DND-41 (cell line): ENCODE data around the gene RBM20.

Experiments used
- ATAC-seq: fragments of 200-7000 bp; cut with Tn5 transposase; 3 replicates; pipeline ENCODE4 v1.9.1; 2021; ENCODE audit warnings: low read depth; ENCODE audit not compliant: insufficient read depth
- DNase-seq: peaks from one replicate; pipeline ENCODE4 v3.0.0-alpha.2; 2020
- H2AFZ ChIP-seq: 2 replicates; pipeline ENCODE4 v1.6.0; 2012; ENCODE audit warnings: low read depth, low read length
- H3K27ac ChIP-seq: 2 replicates; pipeline ENCODE4 v1.5.1; 2012; ENCODE audit warnings: low read length, inconsistent platforms
- H3K27me3 ChIP-seq: fragments of 200-600 bp; sonication (generic); 2 replicates; pipeline ENCODE4 v1.6.0; 2012; ENCODE audit warnings: low read length, mild to moderate bottlenecking, inconsistent platforms; ENCODE audit not compliant: insufficient read depth, poor library complexity
- H3K36me3 ChIP-seq: 2 replicates; pipeline ENCODE4 v1.5.1; 2012; ENCODE audit warnings: low read length, inconsistent platforms; ENCODE audit not compliant: insufficient read depth
- H3K4me1 ChIP-seq: 2 replicates; pipeline ENCODE4 v1.5.1; 2012; ENCODE audit warnings: mild to moderate bottlenecking, low read length; ENCODE audit not compliant: insufficient read depth
- H3K4me2 ChIP-seq: 2 replicates; pipeline ENCODE4 v1.6.0; 2012; ENCODE audit warnings: mild to moderate bottlenecking, moderate library complexity, low read length, inconsistent platforms; ENCODE audit not compliant: insufficient read depth
- H3K4me3 ChIP-seq, 2 experiments: fragments of 200-600 bp in 1 of 2; shearing (Covaris generic) in 1 of 2; 2 replicates each; pipeline ENCODE4 v1.5.1; 2012 to 2016; ENCODE audit warnings: inconsistent platforms in 2 of 2, low read length in 2 of 2, mild to moderate bottlenecking in 2 of 2, low read depth in 1 of 2, moderate library complexity in 1 of 2
- H3K79me2 ChIP-seq: 2 replicates; pipeline ENCODE4 v1.6.0; 2012; ENCODE audit warnings: low read length, inconsistent platforms; ENCODE audit not compliant: insufficient read depth
- H3K9ac ChIP-seq: 2 replicates; pipeline ENCODE4 v1.6.0; 2012; ENCODE audit warnings: low read depth, mild to moderate bottlenecking, inconsistent platforms, low read length, moderate library complexity
- H3K9me3 ChIP-seq: 2 replicates; pipeline ENCODE4 v1.5.1; 2012; ENCODE audit warnings: low read length, moderate library complexity, mild to moderate bottlenecking, inconsistent platforms; ENCODE audit not compliant: insufficient read depth, severe bottlenecking
- H4K20me1 ChIP-seq: 2 replicates; pipeline ENCODE4 v1.6.0; 2012; ENCODE audit warnings: low read length; ENCODE audit not compliant: insufficient read depth
- CTCF ChIP-seq: IDR thresholded peaks from 2 replicates; pipeline ENCODE4 v1.5.1; 2012; ENCODE audit warnings: borderline replicate concordance, low read length, moderate library complexity, mild to moderate bottlenecking; ENCODE audit not compliant: poor library complexity, severe bottlenecking; ENCODE audit errors: extremely low read depth
- EZH2 ChIP-seq: IDR thresholded peaks from 3 replicates; pipeline ENCODE4 v1.6.1; 2012; ENCODE audit warnings: borderline replicate concordance, low read depth, mild to moderate bottlenecking, moderate library complexity, low read length, inconsistent platforms; ENCODE audit not compliant: severe bottlenecking

Gene RBM20

GRCh38 chr10:110762109-110762848 lies 118.1 kb downstream of the RBM20 start:
- Histone ChIP-seq H3K79me2 (no peaks in the 10 kb centered on the region), H3K27me3 (no peaks in the 10 kb centered on the region), H3K9me3 (no peaks in the 10 kb centered on the region), H3K4me3 (no peak overlapping the region), H3K9ac (no peak overlapping the region), H3K4me2 (no peak overlapping the region), H3K36me3 (no peaks in the 10 kb centered on the region), H3K27ac (no peak overlapping the region), H4K20me1 (no peaks in the 10 kb centered on the region), H2AFZ (no peak overlapping the region), H3K4me1 (no peaks in the 10 kb centered on the region)
- TF ChIP-seq EZH2: no peak
- TF ChIP-seq CTCF: no peak
- ATAC-seq (no peak), DNase-seq (no peak)

- DNase-seq: no peak
These were observed 118.7 kb downstream of the RBM20 start for GRCh38 chr10:110762849-110763211.

GRCh38 chr10:110764378-110764777 lies 120.2 kb downstream of the RBM20 start:
- DNase-seq (no peak), ATAC-seq (no peak)
- no peak overlapping the region for H2AFZ ChIP-seq
- no peak for TF ChIP-seq EZH2
- no peaks in the 10 kb centered on the region for H4K20me1 ChIP-seq
- H3K27ac ChIP-seq: no peak overlapping the region
- H3K4me1 ChIP-seq: no peaks in the 10 kb centered on the region
- no peaks in the 10 kb centered on the region for H3K27me3 ChIP-seq
- H3K4me2 ChIP-seq: no peak overlapping the region
- H3K9ac ChIP-seq: no peak overlapping the region
- H3K4me3 ChIP-seq: no peak overlapping the region
- no peaks in the 10 kb centered on the region for H3K36me3 ChIP-seq
- no peaks in the 10 kb centered on the region for H3K79me2 ChIP-seq
- H3K9me3 ChIP-seq: no peaks in the 10 kb centered on the region

More at GRCh38 chr10:110762849-110763211, 118.7 kb downstream of the RBM20 start:
- no peak for ATAC-seq
- H3K9ac ChIP-seq: no peak overlapping the region
- H2AFZ ChIP-seq: no peak overlapping the region
- TF ChIP-seq EZH2: no peak
- TF ChIP-seq CTCF: no peak
- no peaks in the 10 kb centered on the region for H3K36me3 ChIP-seq
- H3K27me3 ChIP-seq: no peaks in the 10 kb centered on the region
- no peak overlapping the region for H3K4me2 ChIP-seq
- H3K4me1 ChIP-seq: no peaks in the 10 kb centered on the region
- H4K20me1 ChIP-seq: no peaks in the 10 kb centered on the region
- H3K79me2 ChIP-seq: no peaks in the 10 kb centered on the region
- no peak overlapping the region for H3K4me3 ChIP-seq
- no peaks in the 10 kb centered on the region for H3K9me3 ChIP-seq
- H3K27ac ChIP-seq: no peak overlapping the region

- DNase-seq (no peak), ATAC-seq (no peak)
- no peak overlapping the region for H3K4me3 ChIP-seq
- no peaks in the 10 kb centered on the region for H3K27me3 ChIP-seq
- H3K9me3 ChIP-seq: no peaks in the 10 kb centered on the region
- no peaks in the 10 kb centered on the region for H4K20me1 ChIP-seq
- no peaks in the 10 kb centered on the region for H3K79me2 ChIP-seq
- no peak overlapping the region for H3K27ac ChIP-seq
- H3K36me3 ChIP-seq: no peaks in the 10 kb centered on the region
- H3K4me1 ChIP-seq: no peaks in the 10 kb centered on the region
- no peak overlapping the region for H3K9ac ChIP-seq
- TF ChIP-seq EZH2: no peak
- TF ChIP-seq CTCF: no peak
- no peak overlapping the region for H3K4me2 ChIP-seq
- no peak overlapping the region for H2AFZ ChIP-seq
These were observed 120.8 kb downstream of the RBM20 start for GRCh38 chr10:110764793-110765512.
